HepG2 (cell line): ENCODE results near the gene ARHGAP12. TPM values are rescaled to one million over a fixed set of nuclear protein-coding genes. Genes with fewer than 3 reads are reported as not detected.

ENCODE experiments used
- ATAC-seq: fragments of 200-7000 bp; cut with Tn5 transposase; 3 replicates; pipeline ENCODE4 v1.9.1; 2020; ENCODE audit warnings: mild to moderate bottlenecking, moderate library complexity
- BruUV-seq: library from RNA; stranded (reverse); fragments of 400-500 nt; replicated peaks from 2 replicates; lab custom pipeline; 2021; lab: Mats Ljungman, UMichigan
- CTCF ChIA-PET: fragments of 300-600 bp; formaldehyde crosslinking; extraction: SDS; loops from one replicate; lab custom pipeline; 2021; ENCODE audit warnings: low total read pairs, inconsistent platforms, low intra/inter-chr PET ratio; lab: Yijun Ruan, JAX
- POLR2A ChIA-PET: fragments of 350-600 bp; sonication (Branson Sonifier 250); formaldehyde crosslinking; loops from one replicate; lab custom pipeline; 2020; ENCODE audit warnings: antibody characterized with exemption, inconsistent platforms; lab: Yijun Ruan, JAX
- DNase-seq: peaks from one replicate; pipeline ENCODE4 v3.0.0-alpha.2; 2015; ENCODE audit warnings: low spot score
- FAIRE-seq: peaks from 3 replicates; lab custom pipeline; 2011; peaks lifted over from hg19 to GRCh38; lab: Jason Lieb, UNC
- H2AFZ ChIP-seq: one replicate; pipeline ENCODE4 v1.6.1; 2011; ENCODE audit warnings: low read length, inconsistent platforms
- H3K27ac ChIP-seq: fragments of 300-600 bp; 3 replicates; pipeline ENCODE4 v1.8.0; 2011; ENCODE audit warnings: mixed run types, mild to moderate bottlenecking, mixed read lengths, low read length, inconsistent platforms; ENCODE audit not compliant: insufficient read depth; ENCODE audit errors: extremely low read length
- H3K27me3 ChIP-seq, 2 experiments: fragments of 200-600 bp in 1 of 2; 2 replicates in 1 of 2; 3 replicates in 1 of 2; pipeline versions ENCODE4 v1.6.0 to v1.8.0; 2011; ENCODE audit warnings: low read length in 2 of 2, mild to moderate bottlenecking in 2 of 2, moderate library complexity in 2 of 2, inconsistent platforms in 1 of 2; ENCODE audit not compliant: insufficient read depth in 2 of 2, control insufficient read depth in 1 of 2
- H3K36me3 ChIP-seq, 2 experiments: fragments of 200-600 bp in 1 of 2; replicated peaks in 1 of 2; 2 replicates in 1 of 2; 3 replicates in 1 of 2; pipeline versions ENCODE4 v1.5.1 to v1.8.0; 2011; ENCODE audit warnings: low read length in 2 of 2, inconsistent platforms in 1 of 2; ENCODE audit not compliant: insufficient read depth in 2 of 2, control insufficient read depth in 1 of 2
- H3K4me1 ChIP-seq: 2 replicates; pipeline ENCODE4 v1.5.1; 2012; ENCODE audit warnings: low read length, inconsistent platforms; ENCODE audit not compliant: insufficient read depth
- H3K4me2 ChIP-seq: 2 replicates; pipeline ENCODE4 v1.6.0; 2011; ENCODE audit warnings: low read depth, low read length, inconsistent platforms
- H3K4me3 ChIP-seq, 3 experiments: fragments of 200-600 bp in 1 of 3; sonication (generic), shearing (Covaris generic) in 1 of 3; replicated peaks in 1 of 3; 2 replicates each; pipeline ENCODE4 v1.5.1; 2011 to 2016; ENCODE audit warnings: low read length in 3 of 3, inconsistent platforms in 2 of 3, low read depth in 2 of 3, mild to moderate bottlenecking in 2 of 3, control low read depth in 1 of 3, mixed read lengths in 1 of 3; ENCODE audit not compliant: insufficient read depth in 1 of 3
- H3K79me2 ChIP-seq: one replicate; pipeline ENCODE4 v1.6.1; 2011; ENCODE audit warnings: low read length, inconsistent platforms; ENCODE audit not compliant: insufficient read depth
- H3K9ac ChIP-seq: 2 replicates; pipeline ENCODE4 v1.6.0; 2011; ENCODE audit warnings: mild to moderate bottlenecking, low read depth, low read length, inconsistent platforms; ENCODE audit not compliant: insufficient read depth
- H3K9me3 ChIP-seq: 2 replicates; pipeline ENCODE4 v1.5.1; 2012; ENCODE audit warnings: mild to moderate bottlenecking, low read length
- H4K20me1 ChIP-seq: 2 replicates; pipeline ENCODE4 v1.6.0; 2011; ENCODE audit warnings: inconsistent platforms, mild to moderate bottlenecking, low read length, moderate library complexity; ENCODE audit not compliant: insufficient read depth
- ERF ChIP-seq: IDR thresholded peaks from 2 replicates; pipeline ENCODE4 v1.6.1; 2018; ENCODE audit warnings: missing biosample characterization, missing genetic modification reagents
- HDAC1 ChIP-seq: sonication (generic); formaldehyde crosslinking; IDR thresholded peaks from 2 replicates; pipeline ENCODE4 v1.5.1; 2020; ENCODE audit warnings: mild to moderate bottlenecking, missing genetic modification reagents
- HNRNPK ChIP-seq: fragments of 200-400 bp; formaldehyde crosslinking; IDR thresholded peaks from 2 replicates; pipeline ENCODE4 v1.6.1; 2018; ENCODE audit warnings: low read length, low read depth, moderate library complexity, mild to moderate bottlenecking; ENCODE audit not compliant: poor library complexity, severe bottlenecking
- KDM1A ChIP-seq: IDR thresholded peaks from 2 replicates; pipeline ENCODE4 v1.6.1; 2016; ENCODE audit warnings: missing compliant biosample characterization
- NFYB ChIP-seq: sonication (generic); formaldehyde crosslinking; IDR thresholded peaks from 2 replicates; pipeline ENCODE4 v1.4.0; 2020; ENCODE audit warnings: missing genetic modification reagents
- NFYC ChIP-seq: IDR thresholded peaks from 2 replicates; pipeline ENCODE4 v1.6.1; 2016; ENCODE audit warnings: missing genetic modification reagents, missing compliant biosample characterization
- ZNF121 ChIP-seq: sonication (generic); formaldehyde crosslinking; IDR thresholded peaks from 2 replicates; pipeline ENCODE4 v1.5.0; 2020; ENCODE audit warnings: mild to moderate bottlenecking, missing genetic modification reagents
- ZNF296 ChIP-seq: sonication (generic); formaldehyde crosslinking; conservative IDR thresholded peaks from 2 replicates; pipeline ENCODE4 v1.5.0; 2020; ENCODE audit warnings: mild to moderate bottlenecking, missing genetic modification reagents
- ZNF577 ChIP-seq: sonication (generic); formaldehyde crosslinking; IDR thresholded peaks from 2 replicates; pipeline ENCODE4 v1.4.0; 2020; ENCODE audit warnings: mild to moderate bottlenecking, low read depth, missing genetic modification reagents, borderline replicate concordance
- ZNF780A ChIP-seq: sonication (generic); formaldehyde crosslinking; IDR thresholded peaks from 2 replicates; pipeline ENCODE4 v1.8.0; 2022; ENCODE audit warnings: mild to moderate bottlenecking, missing genetic modification reagents, moderate library complexity
- WGBS: methylation state at CpG from one replicate; pipeline ENCODE4 v1.1.6; 2017; ENCODE audit warnings: low lambda C conversion rate; 5-methylcytosine and 5-hydroxymethylcytosine counted together
- in situ Hi-C: cut with HindIII; loops from 2 replicates; pipeline ENCODE4 v1.10.0; 2017; ENCODE audit warnings: low pct_unique_long_range_greater_than_20kb; ENCODE audit not compliant: extremely low pct_ligation_motif_present
- intact Hi-C: fragments of 100-400 bp; cut with micrococcal nuclease; formaldehyde crosslinking; loops from one replicate; pipeline ENCODE4 v1.10.0; 2022; ENCODE audit not compliant: unreplicated experiment
- polyA plus RNA-seq, 8 experiments: library from polyadenylated mRNA; depleted of rRNA in 3 of 8; stranded (reverse) in 7 of 8; unstranded in 1 of 8; fragments of >200 nt; fragmentation: Illumina TruSeq in 4 of 8; extraction: Trizol in 4 of 8; gene quantifications; 2 replicates each; pipeline versions ENCODE4 v1.2.1 to v1.2.3, GENCODE V29; 2011 to 2016; ENCODE audit warnings: low read depth in 4 of 8, missing spikeins in 1 of 8, mixed read lengths in 1 of 8; ENCODE audit not compliant: insufficient read depth in 1 of 8
- total RNA-seq, 5 experiments: library from RNA; depleted of rRNA; stranded (reverse); fragments of >200 nt; fragmentation: Illumina TruSeq; extraction: Trizol; gene quantifications; 2 replicates each; pipeline ENCODE4 v1.2.3, GENCODE V29; 2016; ENCODE audit warnings: low read depth in 1 of 5
- TF ChIP-seq, protein P1 (sequence below): sonication (generic); formaldehyde crosslinking; conservative IDR thresholded peaks from 2 replicates; pipeline ENCODE4 v1.4.0; 2020; ENCODE audit warnings: mild to moderate bottlenecking, missing genetic modification reagents, moderate library complexity
- TF ChIP-seq, protein P2 (sequence below): IDR thresholded peaks from 2 replicates; pipeline ENCODE4 v1.6.1; 2016; ENCODE audit warnings: mild to moderate bottlenecking, missing biosample characterization, missing genetic modification reagents
- TF ChIP-seq, protein P3 (sequence below): sonication (generic); formaldehyde crosslinking; IDR thresholded peaks from 2 replicates; pipeline ENCODE4 v1.4.0; 2020; ENCODE audit warnings: missing genetic modification reagents, borderline replicate concordance

ARHGAP12 gene
- total and polyA plus RNA-seq, 2 of the 13 experiments (the other 11 are each of a cell fraction or from before 2014, with no cell fraction given) = 25.0 to 54.6 TPM

DNA sequence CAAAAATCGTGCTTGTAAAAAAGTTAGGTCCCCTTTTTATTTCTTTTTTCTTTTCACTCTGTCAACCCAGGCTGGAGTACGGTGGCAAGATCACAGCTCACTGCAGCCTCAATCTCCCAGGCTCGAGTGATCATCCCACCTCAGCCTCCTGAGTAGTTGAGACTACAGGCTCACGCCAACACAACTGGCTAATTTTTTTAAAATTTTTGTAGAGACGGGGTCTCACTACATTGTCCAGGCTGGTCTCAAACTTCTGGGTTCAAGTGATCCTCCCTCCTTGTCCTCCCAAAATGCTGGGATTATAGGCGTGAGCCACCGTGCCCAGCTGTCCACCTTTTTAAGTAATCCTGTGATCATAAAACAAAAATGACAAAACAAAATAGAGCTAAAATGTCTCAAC lies 19.4 kb upstream of the ARHGAP12 start (continued):
- TF ChIP-seq, protein P1, sequence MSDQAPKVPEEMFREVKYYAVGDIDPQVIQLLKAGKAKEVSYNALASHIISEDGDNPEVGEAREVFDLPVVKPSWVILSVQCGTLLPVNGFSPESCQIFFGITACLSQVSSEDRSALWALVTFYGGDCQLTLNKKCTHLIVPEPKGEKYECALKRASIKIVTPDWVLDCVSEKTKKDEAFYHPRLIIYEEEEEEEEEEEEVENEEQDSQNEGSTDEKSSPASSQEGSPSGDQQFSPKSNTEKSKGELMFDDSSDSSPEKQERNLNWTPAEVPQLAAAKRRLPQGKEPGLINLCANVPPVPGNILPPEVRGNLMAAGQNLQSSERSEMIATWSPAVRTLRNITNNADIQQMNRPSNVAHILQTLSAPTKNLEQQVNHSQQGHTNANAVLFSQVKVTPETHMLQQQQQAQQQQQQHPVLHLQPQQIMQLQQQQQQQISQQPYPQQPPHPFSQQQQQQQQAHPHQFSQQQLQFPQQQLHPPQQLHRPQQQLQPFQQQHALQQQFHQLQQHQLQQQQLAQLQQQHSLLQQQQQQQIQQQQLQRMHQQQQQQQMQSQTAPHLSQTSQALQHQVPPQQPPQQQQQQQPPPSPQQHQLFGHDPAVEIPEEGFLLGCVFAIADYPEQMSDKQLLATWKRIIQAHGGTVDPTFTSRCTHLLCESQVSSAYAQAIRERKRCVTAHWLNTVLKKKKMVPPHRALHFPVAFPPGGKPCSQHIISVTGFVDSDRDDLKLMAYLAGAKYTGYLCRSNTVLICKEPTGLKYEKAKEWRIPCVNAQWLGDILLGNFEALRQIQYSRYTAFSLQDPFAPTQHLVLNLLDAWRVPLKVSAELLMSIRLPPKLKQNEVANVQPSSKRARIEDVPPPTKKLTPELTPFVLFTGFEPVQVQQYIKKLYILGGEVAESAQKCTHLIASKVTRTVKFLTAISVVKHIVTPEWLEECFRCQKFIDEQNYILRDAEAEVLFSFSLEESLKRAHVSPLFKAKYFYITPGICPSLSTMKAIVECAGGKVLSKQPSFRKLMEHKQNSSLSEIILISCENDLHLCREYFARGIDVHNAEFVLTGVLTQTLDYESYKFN (CRISPR knock-in tag) = 0 out of 2 replicates have a peak, but pooled peaks have one; percentile 0
- TF ChIP-seq ERF (CRISPR knock-in tag) (0 out of 2 replicates have a peak, but pooled peaks have one; percentile 6), NFYB (no peak), HNRNPK (no peak), KDM1A (CRISPR knock-in tag) (no peak), ZNF121 (CRISPR knock-in tag) (peak; percentile 82)

DNA sequence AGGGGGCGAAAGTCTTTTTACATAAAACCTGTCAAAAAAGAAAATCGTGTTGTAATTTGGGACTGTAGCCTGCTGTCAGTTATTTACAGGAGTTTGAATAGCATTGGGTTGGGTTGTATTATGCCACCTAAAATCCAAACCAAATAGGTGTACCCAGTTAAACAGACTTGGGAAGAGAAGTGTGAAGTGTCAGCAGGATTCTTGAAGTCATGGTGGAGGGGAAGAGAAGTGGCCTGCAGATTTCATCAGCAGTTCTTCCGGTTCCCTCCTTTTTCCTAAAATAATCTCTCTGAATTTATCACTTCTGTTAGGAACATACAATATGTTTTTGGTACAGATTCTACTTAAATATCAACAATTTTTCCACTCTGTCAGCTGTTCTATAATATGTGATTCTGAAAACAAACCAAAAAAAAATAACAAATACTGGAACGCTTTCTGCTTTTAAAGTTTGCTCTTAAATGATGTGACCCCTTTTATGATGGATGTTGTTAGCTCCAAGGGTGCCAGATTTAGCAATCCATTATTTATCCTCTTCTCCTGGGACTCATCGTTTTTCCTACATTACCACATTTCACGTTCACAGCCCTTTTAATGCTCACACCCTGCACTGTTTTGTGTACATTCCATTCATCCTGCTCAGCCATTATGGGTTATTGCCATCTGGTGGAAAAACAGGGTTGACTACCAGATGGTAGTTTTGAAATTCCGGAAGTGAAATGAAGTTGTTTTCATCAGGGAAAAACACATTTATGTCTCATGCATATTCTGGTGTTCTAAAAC lies 18.7 kb upstream of the ARHGAP12 start:
- CTCF ChIA-PET = interaction anchor here (0.7 to 2.3 kb wide), 3 partner anchors 18 to 85 kb away, joined by 3 to 22 read pairs (median 4); partner anchors contain the start of gene ARHGAP12
- H3K4me2 ChIP-seq = peak overlapping the region; percentile 30
- no peak overlapping the region for H3K4me3 ChIP-seq
- peak overlapping the region; percentile 28; the same call in 1 of the 2 replicates for H3K9ac ChIP-seq
- H3K79me2 ChIP-seq = peaks cover 6% of the 10 kb centered on the region
- POLR2A ChIA-PET = interaction anchor here (1.0 to 3.4 kb wide), 2 partner anchors 18 to 83 kb away, joined by 3 to 23 read pairs; partner anchors contain the start of gene ARHGAP12
- H3K9me3 ChIP-seq = no peaks in the 10 kb centered on the region
- H3K27me3 ChIP-seq = no peaks in the 10 kb centered on the region
- H3K36me3 ChIP-seq = no peaks in the 10 kb centered on the region
- in situ Hi-C loops (loop anchor here (5.0 to 25.0 kb wide), 2 partner anchors 85 to 1510 kb away; partner anchors contain the start of gene MAP3K8), intact Hi-C loops (loop anchor here (1.0 kb wide), 2 partner anchors 85 to 110 kb away; no protein-coding TSS in a partner anchor)
- ATAC-seq = peak; percentile 87
- peak; percentile 64 for FAIRE-seq
- peak overlapping the region; percentile 33 for H3K27ac ChIP-seq
- WGBS = 58% methylated on average over 7 of the region's 7 CpGs
- peak overlapping the region; percentile 3 for H2AFZ ChIP-seq
- peaks cover 64% of the 10 kb centered on the region for H3K4me1 ChIP-seq
- no peaks in the 10 kb centered on the region for H4K20me1 ChIP-seq
- peak; percentile 82 for DNase-seq
- BruUV-seq = no TSS peak
- TF ChIP-seq ZNF577 (CRISPR knock-in tag) = no peak
- TF ChIP-seq, protein P2, sequence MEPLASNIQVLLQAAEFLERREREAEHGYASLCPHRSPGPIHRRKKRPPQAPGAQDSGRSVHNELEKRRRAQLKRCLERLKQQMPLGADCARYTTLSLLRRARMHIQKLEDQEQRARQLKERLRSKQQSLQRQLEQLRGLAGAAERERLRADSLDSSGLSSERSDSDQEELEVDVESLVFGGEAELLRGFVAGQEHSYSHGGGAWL (CRISPR knock-in tag) = no peak
- no peak; the same call in 1 of the 2 replicates for TF ChIP-seq NFYC (CRISPR knock-in tag)
- TF ChIP-seq, protein P3, sequence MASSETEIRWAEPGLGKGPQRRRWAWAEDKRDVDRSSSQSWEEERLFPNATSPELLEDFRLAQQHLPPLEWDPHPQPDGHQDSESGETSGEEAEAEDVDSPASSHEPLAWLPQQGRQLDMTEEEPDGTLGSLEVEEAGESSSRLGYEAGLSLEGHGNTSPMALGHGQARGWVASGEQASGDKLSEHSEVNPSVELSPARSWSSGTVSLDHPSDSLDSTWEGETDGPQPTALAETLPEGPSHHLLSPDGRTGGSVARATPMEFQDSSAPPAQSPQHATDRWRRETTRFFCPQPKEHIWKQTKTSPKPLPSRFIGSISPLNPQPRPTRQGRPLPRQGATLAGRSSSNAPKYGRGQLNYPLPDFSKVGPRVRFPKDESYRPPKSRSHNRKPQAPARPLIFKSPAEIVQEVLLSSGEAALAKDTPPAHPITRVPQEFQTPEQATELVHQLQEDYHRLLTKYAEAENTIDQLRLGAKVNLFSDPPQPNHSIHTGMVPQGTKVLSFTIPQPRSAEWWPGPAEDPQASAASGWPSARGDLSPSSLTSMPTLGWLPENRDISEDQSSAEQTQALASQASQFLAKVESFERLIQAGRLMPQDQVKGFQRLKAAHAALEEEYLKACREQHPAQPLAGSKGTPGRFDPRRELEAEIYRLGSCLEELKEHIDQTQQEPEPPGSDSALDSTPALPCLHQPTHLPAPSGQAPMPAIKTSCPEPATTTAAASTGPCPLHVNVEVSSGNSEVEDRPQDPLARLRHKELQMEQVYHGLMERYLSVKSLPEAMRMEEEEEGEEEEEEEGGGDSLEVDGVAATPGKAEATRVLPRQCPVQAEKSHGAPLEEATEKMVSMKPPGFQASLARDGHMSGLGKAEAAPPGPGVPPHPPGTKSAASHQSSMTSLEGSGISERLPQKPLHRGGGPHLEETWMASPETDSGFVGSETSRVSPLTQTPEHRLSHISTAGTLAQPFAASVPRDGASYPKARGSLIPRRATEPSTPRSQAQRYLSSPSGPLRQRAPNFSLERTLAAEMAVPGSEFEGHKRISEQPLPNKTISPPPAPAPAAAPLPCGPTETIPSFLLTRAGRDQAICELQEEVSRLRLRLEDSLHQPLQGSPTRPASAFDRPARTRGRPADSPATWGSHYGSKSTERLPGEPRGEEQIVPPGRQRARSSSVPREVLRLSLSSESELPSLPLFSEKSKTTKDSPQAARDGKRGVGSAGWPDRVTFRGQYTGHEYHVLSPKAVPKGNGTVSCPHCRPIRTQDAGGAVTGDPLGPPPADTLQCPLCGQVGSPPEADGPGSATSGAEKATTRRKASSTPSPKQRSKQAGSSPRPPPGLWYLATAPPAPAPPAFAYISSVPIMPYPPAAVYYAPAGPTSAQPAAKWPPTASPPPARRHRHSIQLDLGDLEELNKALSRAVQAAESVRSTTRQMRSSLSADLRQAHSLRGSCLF (CRISPR knock-in tag) = no peak
- TF ChIP-seq ZNF296 (CRISPR knock-in tag) = no peak
- no peak for TF ChIP-seq HDAC1 (CRISPR knock-in tag)
- TF ChIP-seq ZNF780A (CRISPR knock-in tag) = no peak
